Left forelimb (tissue), 1 donor: ENCODE data around the gene ALDH3A2.

Experiments
- DNase-seq: peaks from one replicate; pipeline ENCODE4 v3.0.0-alpha.2; 2018; ENCODE audit warnings: low spot score

ALDH3A2 gene

DNA sequence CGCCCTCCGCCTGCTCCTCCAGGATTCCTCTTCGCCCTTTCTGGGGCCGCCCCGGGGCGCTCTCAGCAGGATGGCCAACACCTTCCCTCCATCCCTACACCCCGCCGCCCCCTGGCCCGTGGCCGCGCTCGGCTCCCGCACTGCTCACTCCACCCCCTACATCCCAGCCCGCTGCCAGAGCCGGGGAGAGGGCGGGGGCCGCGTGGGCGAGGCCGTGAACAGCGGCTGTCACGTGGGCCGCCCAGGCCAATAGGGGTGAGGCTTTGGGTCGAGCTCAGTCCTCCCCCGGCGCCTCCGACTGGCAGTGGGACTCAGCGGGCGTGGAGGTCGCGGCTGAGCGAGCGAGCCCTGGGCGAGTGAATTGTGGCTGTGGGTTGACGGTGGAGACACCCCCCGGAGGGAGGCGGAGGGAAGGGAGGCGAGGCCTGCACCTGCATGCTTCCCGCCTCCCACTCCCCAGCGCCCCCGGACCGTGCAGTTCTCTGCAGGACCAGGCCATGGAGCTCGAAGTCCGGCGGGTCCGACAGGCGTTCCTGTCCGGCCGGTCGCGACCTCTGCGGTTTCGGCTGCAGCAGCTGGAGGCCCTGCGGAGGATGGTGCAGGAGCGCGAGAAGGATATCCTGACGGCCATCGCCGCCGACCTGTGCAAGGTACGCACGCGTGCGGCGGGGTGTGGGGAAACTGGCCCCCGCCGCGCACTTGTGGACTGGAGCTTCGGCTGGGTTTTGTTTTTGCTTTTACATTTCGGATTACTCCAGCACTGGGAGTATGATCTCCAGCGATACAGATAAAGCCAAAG lies at the start of gene ALDH3A2:
Gene ALDH3A2 (plus strand): TSS at position 277 of the 799 bp plus-strand sequence. CDS start 221 bp downstream, at position 498.
- DNase-seq, result peak; percentile 97

DNA sequence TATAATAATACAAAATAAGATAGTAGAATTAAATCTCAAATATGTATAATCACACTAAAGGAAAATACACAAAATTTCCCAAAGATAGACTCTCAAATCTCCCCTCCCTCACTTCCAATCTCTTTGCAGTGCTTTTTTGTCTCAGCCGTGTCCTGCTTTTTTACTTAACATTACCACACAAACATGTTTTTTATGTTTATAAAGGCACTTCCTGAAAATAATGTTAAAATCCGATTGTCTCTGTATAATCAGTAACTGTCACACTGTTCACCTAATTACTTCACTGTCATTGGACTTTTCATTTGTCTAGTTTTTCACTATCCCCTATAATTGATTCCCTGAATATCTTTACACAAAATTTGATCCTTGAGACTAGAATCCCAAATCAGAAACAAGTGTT lies 38.2 kb upstream of the ALDH3A2 start:
- DNase-seq, result no peak

- no peak for DNase-seq
Measured at GRCh38 chr17:19610879-19611278, 37.7 kb upstream of the ALDH3A2 start.

DNA sequence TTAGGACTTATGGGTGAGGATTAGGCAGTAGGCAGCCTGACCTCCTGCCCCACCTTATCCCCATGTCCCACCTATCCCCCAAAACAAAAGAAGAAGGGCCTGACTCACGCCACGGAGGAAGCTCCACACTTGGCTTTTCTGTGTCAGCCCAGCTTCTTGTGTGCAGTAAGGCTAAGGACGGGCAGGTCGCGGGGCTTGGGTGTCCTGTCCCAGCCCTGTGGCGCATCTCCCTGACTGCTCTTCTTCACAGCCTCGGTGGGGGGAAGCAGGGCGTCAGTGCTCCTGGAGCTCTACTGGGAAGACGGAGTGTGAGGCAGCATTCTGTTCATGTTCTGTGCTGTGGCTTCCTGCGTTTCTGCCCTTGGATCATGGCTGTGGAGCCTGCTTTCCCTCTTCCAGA lies 34.6 kb upstream of the ALDH3A2 start:
- DNase-seq, result no peak

- DNase-seq, result no peak
Measured at GRCh38 chr17:19614900-19615299, 33.7 kb upstream of the ALDH3A2 start.

GRCh38 chr17:19618015-19618414 lies 30.5 kb upstream of the ALDH3A2 start:
- no peak for DNase-seq

DNA sequence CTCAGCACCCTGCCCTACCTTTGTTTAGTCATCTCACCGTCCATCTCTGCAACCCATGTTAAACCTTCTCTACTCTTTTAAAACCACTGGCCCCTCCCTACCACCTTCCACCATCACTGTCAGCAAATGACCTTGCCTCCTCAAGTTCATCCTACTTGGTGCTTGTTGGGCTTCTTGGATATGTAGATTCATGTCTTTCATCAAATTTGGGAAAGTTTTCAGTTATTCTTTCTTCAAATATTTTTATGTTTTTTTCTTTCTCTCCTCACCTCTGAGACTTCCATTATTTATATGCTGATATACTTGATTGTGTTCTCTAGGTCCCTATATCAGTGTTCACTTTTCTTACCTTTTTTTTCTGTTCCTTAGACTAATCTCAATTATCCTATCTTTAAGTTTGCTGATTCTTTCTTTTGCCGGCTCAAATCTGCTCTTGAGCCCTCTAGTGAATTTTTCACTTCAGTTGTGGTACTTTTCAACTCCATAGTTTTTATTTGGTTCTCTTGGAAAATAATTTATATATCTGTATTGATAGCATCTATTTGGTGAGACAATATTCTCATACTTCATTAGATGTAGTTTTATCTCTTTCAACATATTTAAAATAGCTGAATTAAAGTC lies 28.7 kb upstream of the ALDH3A2 start:
- DNase-seq, result no peak

DNA sequence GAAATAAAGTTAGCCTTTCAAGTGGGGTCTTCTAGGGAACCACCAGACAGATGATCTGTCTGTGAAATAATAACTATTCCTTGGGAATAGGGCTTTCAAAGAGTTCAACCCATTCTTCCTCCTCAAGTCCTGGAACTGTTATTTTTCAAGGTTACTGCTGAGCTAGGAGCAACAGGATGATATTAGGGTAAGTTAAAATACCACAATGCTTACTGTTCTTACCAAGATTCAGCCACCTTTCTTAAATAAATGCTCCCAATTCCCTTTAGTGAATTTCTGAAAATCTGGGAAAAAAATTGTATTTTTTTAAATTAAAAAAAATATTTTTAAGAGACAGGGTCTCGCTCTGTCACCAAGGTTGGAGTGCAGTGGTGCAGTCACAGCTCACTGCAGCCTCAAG lies 26.9 kb upstream of the ALDH3A2 start:
- no peak for DNase-seq

- DNase-seq, result no peak
Measured at GRCh38 chr17:19626079-19626478, 22.5 kb upstream of the ALDH3A2 start.

DNA sequence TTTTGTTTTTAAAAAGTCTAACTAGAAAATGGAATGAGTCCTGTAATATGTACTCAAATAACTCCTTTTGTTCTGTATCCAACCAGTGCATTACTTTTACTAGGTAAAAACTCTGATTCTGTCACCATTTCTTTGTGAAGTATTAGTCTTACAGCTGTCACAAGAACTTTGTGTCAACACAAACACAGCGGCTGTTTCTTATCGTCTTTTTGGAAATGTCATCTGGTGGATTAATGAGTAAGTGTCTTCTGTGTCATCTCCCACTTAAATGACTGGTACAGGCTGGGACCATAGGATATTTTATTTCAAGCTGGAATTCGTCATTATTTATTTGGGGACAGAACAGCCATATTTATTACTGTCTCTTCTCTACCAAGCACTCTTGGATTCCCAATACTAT lies 19.1 kb upstream of the ALDH3A2 start:
- no peak for DNase-seq

DNA sequence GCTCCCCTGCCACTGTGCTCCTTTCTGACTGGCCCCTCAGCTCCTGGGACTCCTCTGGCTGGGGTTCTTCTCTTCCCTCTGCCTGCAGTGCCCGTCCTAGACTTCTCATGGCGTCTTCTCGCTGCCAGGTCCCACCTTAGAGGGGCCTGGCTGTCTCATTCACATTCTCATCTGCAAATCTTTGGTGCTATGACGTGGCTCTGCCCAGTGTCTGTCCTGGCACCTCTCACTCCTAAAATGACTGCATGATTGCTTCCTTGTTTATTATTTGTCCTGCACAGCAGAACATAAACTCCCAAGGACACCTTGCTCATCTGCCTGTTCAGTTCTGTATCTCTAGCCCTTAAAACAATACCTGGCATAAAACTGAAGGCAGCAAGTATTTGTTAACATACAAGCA lies 18.5 kb upstream of the ALDH3A2 start:
- DNase-seq, result no peak

DNA sequence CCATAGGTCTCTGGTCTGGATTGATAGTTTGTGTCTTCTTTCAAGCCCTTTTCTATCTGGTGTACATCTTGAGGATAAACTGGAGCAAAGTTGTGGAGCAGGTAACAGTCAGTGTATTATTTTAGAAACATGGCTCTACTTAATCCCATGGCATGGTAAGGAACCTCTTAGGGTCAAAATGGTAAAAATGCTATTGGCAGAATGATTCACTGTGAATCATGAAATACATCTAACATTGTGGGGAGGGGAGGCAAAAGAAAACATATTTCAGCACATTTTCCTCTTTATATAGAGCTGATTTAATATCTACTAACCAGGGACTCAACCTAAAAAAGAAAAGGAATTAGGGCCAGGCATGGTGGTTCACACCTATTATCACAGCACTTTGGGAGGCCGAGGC lies 17.9 kb upstream of the ALDH3A2 start:
- DNase-seq, result no peak

- no peak for DNase-seq
Measured at GRCh38 chr17:19631905-19632304, 16.6 kb upstream of the ALDH3A2 start.

GRCh38 chr17:19641687-19642372 lies 6.7 kb upstream of the ALDH3A2 start:
- no peak for DNase-seq

GRCh38 chr17:19642373-19642893 lies 6.1 kb upstream of the ALDH3A2 start:
- no peak for DNase-seq

DNA sequence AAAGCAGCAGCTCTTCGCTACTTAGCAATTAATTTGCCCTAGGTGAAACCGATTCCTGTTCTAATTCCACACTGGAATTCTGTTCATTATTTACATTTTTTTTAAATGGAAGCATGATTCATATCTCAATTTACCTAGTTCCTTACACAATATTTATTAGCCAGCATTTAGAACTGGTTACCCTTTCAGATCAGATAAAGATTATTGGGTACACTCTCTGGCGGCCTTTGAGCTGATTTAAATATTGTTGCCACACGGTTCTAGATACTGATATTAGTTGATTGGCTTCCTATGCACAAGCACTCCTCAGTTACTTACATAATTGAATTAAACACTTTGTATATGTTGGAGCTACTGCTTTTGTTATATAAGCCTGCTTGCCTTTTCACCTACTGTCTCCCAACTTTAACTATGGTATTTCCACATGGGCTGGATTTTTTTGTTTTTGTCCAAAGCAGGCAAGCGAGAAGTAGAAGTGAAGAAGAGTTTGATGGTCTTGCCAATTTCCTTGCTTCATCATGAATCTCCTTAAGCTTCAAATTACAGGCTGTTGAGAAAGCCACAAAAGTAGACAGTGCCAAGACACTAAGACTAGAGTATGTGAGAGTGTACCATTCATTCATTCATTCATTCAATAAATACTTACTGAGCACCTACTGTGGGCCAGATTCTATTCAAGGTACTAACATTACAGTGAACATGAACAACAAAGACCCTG lies 3.9 kb upstream of the ALDH3A2 start:
- DNase-seq, result no peak

DNA sequence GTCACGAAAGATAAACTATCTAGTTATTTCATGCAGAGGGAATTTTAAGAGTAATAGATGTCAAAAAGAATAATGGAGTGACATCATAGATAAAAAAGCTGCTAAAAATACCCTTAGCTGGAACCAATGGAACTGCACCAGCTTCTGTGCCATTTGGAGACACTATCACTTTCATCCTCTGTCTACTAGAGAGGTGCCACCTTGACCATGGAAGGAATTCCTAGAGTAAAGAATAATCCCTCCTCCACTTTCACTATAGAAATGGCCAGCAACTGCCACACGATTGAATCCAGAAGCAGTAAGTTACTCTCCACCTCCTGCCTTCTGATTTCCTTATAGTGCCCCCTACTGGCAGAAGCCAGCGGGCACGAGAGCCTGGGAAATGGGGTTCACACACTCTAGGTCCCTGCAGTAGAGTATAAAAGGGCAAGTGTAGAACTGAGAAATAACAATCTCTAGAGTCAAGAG lies 2.8 kb upstream of the ALDH3A2 start:
- DNase-seq, result no peak

- no peak for DNase-seq
Measured at GRCh38 chr17:19646788-19647696, 1.5 kb upstream of the ALDH3A2 start.

DNA sequence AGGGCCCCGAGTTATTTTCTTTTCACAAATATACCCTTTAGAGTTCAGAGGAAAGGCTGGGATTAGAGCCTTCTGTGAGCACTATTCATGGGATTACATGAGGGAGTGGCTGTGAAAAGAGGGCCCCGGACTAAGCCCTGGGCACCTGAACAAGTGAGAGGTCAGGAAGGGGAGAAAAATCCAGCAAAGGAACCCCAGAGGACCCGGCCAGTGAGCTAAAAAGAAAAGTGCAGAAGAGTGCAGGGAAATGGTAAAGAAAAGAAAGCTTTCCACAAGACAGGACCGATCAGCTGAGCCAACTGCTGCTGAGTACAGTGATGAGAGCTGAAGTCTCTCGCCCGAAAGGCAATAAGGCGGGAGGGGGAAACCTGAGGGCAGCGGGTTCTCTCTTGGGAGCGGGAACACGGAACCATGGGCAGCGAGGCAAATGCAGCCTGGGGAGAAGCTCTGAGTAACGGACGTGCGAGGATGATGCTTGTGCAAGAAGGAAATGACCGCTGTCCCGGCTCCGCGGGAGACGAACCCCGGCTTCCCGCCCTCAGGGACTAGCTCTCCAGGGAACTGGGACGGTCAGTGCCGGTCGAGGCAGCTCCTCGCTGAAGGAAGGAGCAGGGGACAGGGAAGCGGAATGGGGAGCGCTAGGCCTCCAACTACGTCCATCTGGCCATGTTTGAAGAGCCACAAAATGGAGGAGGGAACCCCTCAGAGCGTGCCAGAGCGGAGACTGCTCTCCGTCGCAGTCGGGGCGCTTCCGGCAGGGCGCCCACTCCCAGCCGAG lies 665 bp upstream of the ALDH3A2 start:
- no peak for DNase-seq

DNA sequence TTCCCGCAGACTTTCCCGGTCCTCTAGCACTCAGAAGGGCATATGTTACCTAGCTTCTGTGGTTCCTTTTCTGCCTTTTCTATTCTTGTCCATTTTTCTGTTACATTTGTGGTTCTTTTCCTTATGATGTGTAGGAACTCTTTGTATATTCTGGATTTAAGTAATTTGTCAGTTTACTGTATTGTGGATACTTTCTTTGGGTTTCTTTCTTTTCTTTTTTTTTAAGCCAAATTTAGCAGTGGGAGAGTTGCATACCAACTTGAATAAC lies 657 bp downstream of the ALDH3A2 start:
- DNase-seq, result no peak

- DNase-seq, result no peak
Measured at GRCh38 chr17:19650826-19651225, 2.3 kb downstream of the ALDH3A2 start.
